MM.1S (cell line): ENCODE results near the gene RHOC.
"Not testable (repeated sequence)": the region's sequence is repeated elsewhere in the genome, so short reads cannot be mapped to it uniquely, and the experiment has no call there.

Experiments used
- DNase-seq: peaks from one replicate; pipeline ENCODE4 v3.0.0-alpha.2; 2015
- H2AFZ ChIP-seq: fragments of 300-600 bp; sonication (generic); 2 replicates; pipeline ENCODE4 v1.6.0; 2016; ENCODE audit warnings: antibody characterized with exemption, low read length
- H3F3A ChIP-seq: fragments of 300-600 bp; sonication (generic); 2 replicates; pipeline ENCODE4 v1.6.1; 2016; ENCODE audit warnings: mild to moderate bottlenecking, antibody characterized with exemption, low read length, moderate library complexity, mixed read lengths; ENCODE audit not compliant: insufficient read depth
- H3K27ac ChIP-seq: fragments of 300-600 bp; sonication (generic); 2 replicates; pipeline ENCODE4 v1.5.1; 2016; ENCODE audit warnings: mild to moderate bottlenecking, low read length
- H3K27me3 ChIP-seq: fragments of 300-600 bp; sonication (generic); replicated peaks from 2 replicates; pipeline ENCODE4 v1.6.0; 2016; ENCODE audit warnings: low read length; ENCODE audit not compliant: insufficient read depth
- H3K36me3 ChIP-seq: fragments of 300-600 bp; sonication (generic); replicated peaks from 2 replicates; pipeline ENCODE4 v1.6.1; 2016; ENCODE audit warnings: mild to moderate bottlenecking, low read length, mixed read lengths; ENCODE audit not compliant: insufficient read depth
- H3K4me1 ChIP-seq: fragments of 300-600 bp; sonication (generic); 2 replicates; pipeline ENCODE4 v1.6.1; 2016; ENCODE audit warnings: low read length, mixed read lengths
- H3K4me2 ChIP-seq: fragments of 300-600 bp; sonication (generic); 2 replicates; pipeline ENCODE4 v1.6.0; 2016; ENCODE audit warnings: low read depth, low read length
- H3K4me3 ChIP-seq: fragments of 300-600 bp; sonication (generic); 2 replicates; pipeline ENCODE4 v1.5.1; 2016; ENCODE audit warnings: low read length, mixed read lengths
- H3K79me2 ChIP-seq: fragments of 300-600 bp; sonication (generic); 2 replicates; pipeline ENCODE4 v1.6.1; 2016; ENCODE audit warnings: mixed run types, low read length, mixed read lengths
- H3K9ac ChIP-seq: fragments of 300-600 bp; sonication (generic); 2 replicates; pipeline ENCODE4 v1.6.1; 2016; ENCODE audit warnings: low read length, mixed read lengths
- H3K9me2 ChIP-seq: fragments of 300-600 bp; sonication (generic); replicated peaks from 2 replicates; pipeline ENCODE4 v1.6.1; 2016; ENCODE audit warnings: mild to moderate bottlenecking, low read length, mixed read lengths; ENCODE audit not compliant: insufficient read depth
- H3K9me3 ChIP-seq: fragments of 300-600 bp; sonication (generic); replicated peaks from 2 replicates; pipeline ENCODE4 v1.6.1; 2016; ENCODE audit warnings: mild to moderate bottlenecking, low read length, mixed read lengths; ENCODE audit not compliant: insufficient read depth
- H4K20me1 ChIP-seq: fragments of 300-600 bp; sonication (generic); 2 replicates; pipeline ENCODE4 v1.6.1; 2016; ENCODE audit warnings: mild to moderate bottlenecking, low read length, moderate library complexity, mixed read lengths; ENCODE audit not compliant: insufficient read depth
- CTCF ChIP-seq: fragments of 300-600 bp; sonication (generic); IDR thresholded peaks from 2 replicates; pipeline ENCODE4 v1.5.1; 2016; ENCODE audit warnings: antibody characterized with exemption, low read length, mixed read lengths
- EZH2 ChIP-seq: fragments of 300-600 bp; sonication (generic); optimal IDR thresholded peaks from 2 replicates; pipeline ENCODE3; 2017; ENCODE audit warnings: low read depth, mild to moderate bottlenecking, antibody characterized with exemption, low read length, mixed read lengths
- EZH2phosphoT487 ChIP-seq: fragments of 300-600 bp; sonication (generic); IDR thresholded peaks from 2 replicates; pipeline ENCODE4 v1.6.1; 2018; ENCODE audit warnings: antibody characterized with exemption, low read length

The RHOC gene

GRCh38 chr1:112727716-112728115 lies 20.8 kb upstream of the RHOC start:
- Histone ChIP-seq H3K9me3 (no peaks in the 10 kb centered on the region), H3K27ac (no peak overlapping the region), H4K20me1 (no peaks in the 10 kb centered on the region), H3K9ac (no peak overlapping the region), H3K9me2 (no peaks in the 10 kb centered on the region), H3K4me3 (no peak overlapping the region), H2AFZ (no peak overlapping the region), H3K4me1 (no peaks in the 10 kb centered on the region), H3K27me3 (no peaks in the 10 kb centered on the region), H3K36me3 (no peaks in the 10 kb centered on the region), H3F3A (no peaks in the 10 kb centered on the region), H3K79me2 (no peaks in the 10 kb centered on the region), H3K4me2 (no peak overlapping the region)
- TF ChIP-seq CTCF: no peak
- no peak for TF ChIP-seq EZH2phosphoT487
- TF ChIP-seq EZH2: no peak
- DNase-seq: no peak

DNA sequence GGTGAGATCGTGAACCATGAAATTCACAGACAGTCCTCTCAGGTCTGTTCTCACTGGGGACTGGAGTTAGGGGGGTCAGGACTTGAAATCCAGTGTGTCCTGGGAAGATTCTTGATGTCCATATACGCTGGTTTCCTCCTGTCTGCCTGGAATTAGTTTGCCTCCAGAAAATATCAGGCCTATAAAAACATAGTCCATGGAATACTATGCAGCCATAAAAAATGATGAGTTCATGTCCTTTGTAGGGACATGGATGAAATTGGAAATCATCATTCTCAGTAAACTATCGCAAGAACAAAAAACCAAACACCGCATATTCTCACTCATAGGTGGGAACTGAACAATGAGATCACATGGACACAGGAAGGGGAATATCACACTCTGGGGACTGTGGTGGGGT lies 17.3 kb upstream of the RHOC start:
- not testable (repeated sequence) for DNase-seq, H3K9ac ChIP-seq, H2AFZ ChIP-seq

GRCh38 chr1:112723511-112723839 lies 16.5 kb upstream of the RHOC start:
- H3K4me3 ChIP-seq: no peak overlapping the region
- no peak for TF ChIP-seq CTCF
- no peak for TF ChIP-seq EZH2
- no peak for TF ChIP-seq EZH2phosphoT487
- no peaks in the 10 kb centered on the region for H3K4me1 ChIP-seq
- H3K36me3 ChIP-seq: no peaks in the 10 kb centered on the region
- no peaks in the 10 kb centered on the region for H3K9me3 ChIP-seq
- H3K27me3 ChIP-seq: peaks cover 11% of the 10 kb centered on the region
- H3F3A ChIP-seq: no peaks in the 10 kb centered on the region
- no peak overlapping the region for H3K27ac ChIP-seq
- no peak for DNase-seq
- H4K20me1 ChIP-seq: no peaks in the 10 kb centered on the region
- H3K9ac ChIP-seq: no peak overlapping the region
- H3K4me2 ChIP-seq: no peak overlapping the region
- H3K9me2 ChIP-seq: no peaks in the 10 kb centered on the region
- H3K79me2 ChIP-seq: no peaks in the 10 kb centered on the region
- no peak overlapping the region for H2AFZ ChIP-seq

More for the DNA sequence above, 17.3 kb upstream of the RHOC start:
- not testable (repeated sequence) for H3K4me3 ChIP-seq, H3K27me3 ChIP-seq, H3F3A ChIP-seq, H3K79me2 ChIP-seq, H4K20me1 ChIP-seq, H3K27ac ChIP-seq, H3K9me2 ChIP-seq, H3K4me2 ChIP-seq, H3K4me1 ChIP-seq, H3K36me3 ChIP-seq, H3K9me3 ChIP-seq

DNA sequence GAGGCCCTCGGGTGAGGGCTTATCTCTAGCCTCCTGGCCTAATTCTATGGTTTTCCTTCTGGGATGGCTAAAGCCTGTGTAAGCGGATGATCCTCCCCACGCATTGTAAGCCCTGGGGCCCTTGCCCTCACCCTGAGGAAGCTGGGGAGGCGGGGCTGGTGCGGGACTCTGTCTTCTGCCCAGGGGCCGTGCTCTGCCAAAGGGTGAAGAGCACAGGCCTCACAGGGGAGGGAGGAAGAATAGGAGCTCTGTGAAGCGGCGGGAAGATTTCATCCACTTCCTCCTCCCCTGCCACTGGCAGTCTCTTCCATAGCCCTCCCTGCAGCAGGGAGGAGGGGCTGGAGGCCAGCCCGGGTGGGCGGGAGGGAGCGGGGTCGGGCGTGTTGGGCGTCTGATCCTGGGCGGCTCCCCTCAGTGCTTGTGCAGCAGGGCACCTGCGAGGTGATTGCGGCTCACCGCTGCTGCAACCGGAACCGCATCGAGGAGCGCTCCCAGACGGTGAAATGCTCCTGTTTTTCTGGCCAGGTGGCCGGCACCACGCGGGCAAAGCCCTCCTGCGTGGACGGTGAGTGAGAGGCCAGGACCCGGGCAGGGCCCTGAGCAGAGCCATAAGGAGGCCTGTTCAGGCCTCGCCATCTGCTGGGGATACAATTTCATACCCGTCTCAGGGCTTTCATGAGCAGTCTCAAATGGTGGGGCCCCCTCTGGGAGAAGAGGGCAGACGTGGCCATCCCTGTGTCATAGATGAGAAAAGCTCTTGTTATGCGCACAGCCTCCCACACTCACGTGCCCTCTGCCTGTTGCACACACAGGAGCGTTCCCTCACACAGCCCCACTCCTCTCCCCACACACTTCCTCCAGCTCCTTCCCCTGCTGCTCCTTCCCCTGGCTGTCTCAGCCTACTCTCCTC lies 15.9 kb upstream of the RHOC start:
- no peaks in the 10 kb centered on the region for H3K9me2 ChIP-seq
- no peaks in the 10 kb centered on the region for H3F3A ChIP-seq
- no peaks in the 10 kb centered on the region for H3K9me3 ChIP-seq
- H3K9ac ChIP-seq: no peak overlapping the region
- H2AFZ ChIP-seq: no peak overlapping the region
- no peak overlapping the region for H3K4me2 ChIP-seq
- H3K79me2 ChIP-seq: no peaks in the 10 kb centered on the region
- no peak overlapping the region for H3K4me3 ChIP-seq
- no peak for TF ChIP-seq EZH2
- no peak for TF ChIP-seq EZH2phosphoT487
- no peak for TF ChIP-seq CTCF
- no peaks in the 10 kb centered on the region for H4K20me1 ChIP-seq
- peaks cover 11% of the 10 kb centered on the region for H3K27me3 ChIP-seq
- no peaks in the 10 kb centered on the region for H3K4me1 ChIP-seq
- DNase-seq: no peak
- H3K27ac ChIP-seq: no peak overlapping the region
- no peaks in the 10 kb centered on the region for H3K36me3 ChIP-seq
